ENCODE results near the gene CASP8. TPM values are rescaled to one million over a fixed set of nuclear protein-coding genes. Genes with fewer than 3 reads are reported as not detected.

Gene CASP8
- total RNA-seq, 4 donors from 2014 or later, result 10.9 to 26.4 (median 18.5) TPM

DNA sequence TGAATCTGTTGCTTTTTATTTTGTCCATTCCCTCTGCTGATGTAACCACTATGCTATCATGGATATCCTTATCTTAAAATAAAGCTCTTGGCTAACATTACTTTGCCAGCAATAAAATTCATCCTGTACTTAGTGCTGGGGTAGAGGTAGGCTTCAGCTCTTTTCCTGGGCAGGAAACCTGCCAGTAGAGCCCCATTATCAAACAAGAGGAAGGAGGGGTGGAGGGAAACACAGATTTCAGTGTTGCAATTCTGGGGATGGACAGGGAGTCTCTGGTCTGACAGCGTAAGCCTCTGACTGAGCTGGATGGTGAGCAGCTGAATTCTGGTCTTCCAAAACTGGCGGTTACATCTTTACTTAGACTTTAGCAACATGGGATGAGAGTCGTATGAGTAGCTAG, 47.5 kb downstream of the CASP8 start:
- no peak for DNase-seq (ENCODE audit: low spot score in 2 of 2)
- no peak overlapping the region for H3K4me3 ChIP-seq (ENCODE audit: low read depth, poor library complexity, severe bottlenecking)
- 95% methylated on average over 3 of the region's 3 CpGs for WGBS, 2 donors
- TF ChIP-seq CTCF (IDR thresholded peaks at IDR 0.05), result no peak
- TF ChIP-seq POLR2A (IDR thresholded peaks at IDR 0.05), result no peak
- intact Hi-C loops (cut with DNase I; ENCODE audit: low total_unique reads), result no loop called here

- 95 to 96% methylated on average over 3 of the region's 3 CpGs for WGBS, 2 donors
- H3K4me3 ChIP-seq (ENCODE audit: low read depth, poor library complexity, severe bottlenecking), result no peak overlapping the region
- no peak for DNase-seq (ENCODE audit: low spot score in 2 of 2)
- intact Hi-C loops (cut with DNase I; ENCODE audit: low total_unique reads), result no loop called here
- TF ChIP-seq POLR2A (IDR thresholded peaks at IDR 0.05), result no peak
- TF ChIP-seq CTCF (IDR thresholded peaks at IDR 0.05), result no peak
Measured at GRCh38 chr2:201308914-201309313, 48.6 kb downstream of the CASP8 start.

DNA sequence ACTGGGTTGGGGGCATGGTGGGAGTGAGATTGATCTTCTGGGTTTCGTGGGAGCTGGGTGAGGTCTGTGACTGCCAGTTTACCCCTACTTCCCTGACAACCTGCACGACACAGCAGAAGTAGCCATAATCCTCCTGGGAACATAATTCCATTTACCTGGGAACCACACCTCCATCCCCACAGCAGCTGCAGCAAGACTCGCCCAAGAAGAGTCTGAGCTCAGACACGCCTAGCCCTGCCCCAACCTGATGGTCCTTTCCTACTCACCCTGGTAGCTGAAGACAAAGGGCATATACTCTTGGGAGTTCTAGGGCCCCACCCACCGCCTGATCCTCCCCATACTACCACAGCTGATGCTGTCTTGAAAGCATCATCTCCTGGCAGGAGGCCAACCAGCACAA, 53.0 kb downstream of the CASP8 start:
- 59 to 78% methylated on average over 4 to 5 of the region's 5 CpGs for WGBS, 2 donors
- intact Hi-C loops (cut with DNase I; ENCODE audit: low total_unique reads), result no loop called here
- no peak overlapping the region for H3K4me3 ChIP-seq (ENCODE audit: low read depth, poor library complexity, severe bottlenecking)
- no peak for DNase-seq (ENCODE audit: low spot score in 2 of 2)
- no peak for TF ChIP-seq POLR2A (IDR thresholded peaks at IDR 0.05)
- no peak for TF ChIP-seq CTCF (IDR thresholded peaks at IDR 0.05)

DNA sequence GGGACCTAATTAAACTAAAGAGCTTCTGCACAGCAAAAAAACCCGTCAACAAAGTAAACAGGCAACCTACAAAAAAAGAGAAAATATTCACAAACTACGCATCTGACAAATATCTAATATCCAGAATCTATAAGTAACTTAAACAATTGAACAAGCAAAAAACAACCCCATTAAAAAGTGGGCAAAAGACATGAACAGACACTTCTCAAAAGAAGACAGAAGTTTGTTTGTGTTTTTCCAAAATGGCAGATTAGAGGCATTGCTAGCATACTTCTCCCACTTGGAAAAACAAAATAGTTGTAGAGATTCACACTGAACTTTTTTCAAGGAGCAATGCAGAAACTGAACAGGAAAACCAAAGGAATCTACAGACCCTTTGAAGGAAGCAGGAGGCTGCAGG, 59.2 kb downstream of the CASP8 start:
- H3K4me3 ChIP-seq (ENCODE audit: low read depth, poor library complexity, severe bottlenecking), result no peak overlapping the region
- no peak for TF ChIP-seq CTCF (IDR thresholded peaks at IDR 0.05)
- no peak for TF ChIP-seq POLR2A (IDR thresholded peaks at IDR 0.05)
- intact Hi-C loops (cut with DNase I; ENCODE audit: low total_unique reads), result no loop called here
- 44 to 96% methylated on average over 2 of the region's 2 CpGs for WGBS, 2 donors
- no peak for DNase-seq (ENCODE audit: low spot score in 2 of 2)

- H3K4me3 ChIP-seq (ENCODE audit: low read depth, poor library complexity, severe bottlenecking), result no peak overlapping the region
- intact Hi-C loops (cut with DNase I; ENCODE audit: low total_unique reads), result no loop called here
- WGBS, 2 donors, result 95 to 96% methylated on average over 4 of the region's 4 CpGs
- no peak for DNase-seq (ENCODE audit: low spot score in 2 of 2)
- TF ChIP-seq POLR2A (IDR thresholded peaks at IDR 0.05) (no peak), CTCF (IDR thresholded peaks at IDR 0.05) (no peak)
Measured at GRCh38 chr2:201320257-201320656, 59.9 kb downstream of the CASP8 start.

GRCh38 chr2:201320701-201321100, 60.4 kb downstream of the CASP8 start:
- intact Hi-C loops (cut with DNase I; ENCODE audit: low total_unique reads), result no loop called here
- TF ChIP-seq CTCF (IDR thresholded peaks at IDR 0.05), result no peak
- no peak for TF ChIP-seq POLR2A (IDR thresholded peaks at IDR 0.05)
- WGBS, 2 donors, result 90 to 94% methylated on average over 4 of the region's 4 CpGs
- no peak for DNase-seq (ENCODE audit: low spot score in 2 of 2)
- no peak overlapping the region for H3K4me3 ChIP-seq (ENCODE audit: low read depth, poor library complexity, severe bottlenecking)
